Hepatocyte (in vitro differentiated cells): ENCODE data around the gene CXCR5.

Experiments used
- CTCF ChIP-seq: fragments of 200-600 bp; sonication (generic); IDR thresholded peaks from 2 replicates; pipeline ENCODE4 v1.5.1; 2016; ENCODE audit warnings: antibody characterized with exemption, mild to moderate bottlenecking; ENCODE audit not compliant: poor library complexity
- EZH2 ChIP-seq: fragments of 200-600 bp; sonication (generic); IDR thresholded peaks from 2 replicates; pipeline ENCODE4 v1.6.1; 2016; ENCODE audit warnings: antibody characterized with exemption, mild to moderate bottlenecking, borderline replicate concordance

GRCh38 chr11:118898400-118899295 lies 15.0 kb downstream of the CXCR5 start:
- TF ChIP-seq CTCF (no peak), EZH2 (no peak)
